Activated B cell treated with CpG ODN at 0.5 μM for 24 hours (primary cell): ENCODE measurements around the gene BMP2. TPM values are rescaled to one million over a fixed set of nuclear protein-coding genes. Genes with fewer than 3 reads are reported as not detected.

Source experiments
- ATAC-seq: fragments of 200-7000 bp; cut with Tn5 transposase; one replicate; pipeline ENCODE4 v1.10.0; 2021; ENCODE audit warnings: low read depth, mild to moderate bottlenecking, moderate library complexity
- CTCF ChIA-PET: fragments of 350-600 bp; sonication (Branson Sonifier 250); formaldehyde crosslinking; loops from one replicate; lab custom pipeline; 2021; ENCODE audit warnings: antibody characterized with exemption; lab: Charles Lee
- POLR2A ChIA-PET: fragments of 350-600 bp; sonication (Branson Sonifier 250); formaldehyde crosslinking; loops from one replicate; lab custom pipeline; 2021; ENCODE audit warnings: antibody characterized with exemption; lab: Charles Lee
- DNase-seq: peaks from one replicate; pipeline ENCODE4 v3.0.0; 2022
- H3K27ac Mint-ChIP-seq: one replicate; pipeline ENCODE4 v1.8.0; 2020; ENCODE audit warnings: mixed read lengths
- H3K27me3 Mint-ChIP-seq: one replicate; pipeline ENCODE4 v1.8.0; 2021; ENCODE audit warnings: mixed read lengths
- H3K36me3 Mint-ChIP-seq: one replicate; pipeline ENCODE4 v1.8.0; 2021; ENCODE audit warnings: low read depth, mixed read lengths
- H3K4me1 Mint-ChIP-seq: one replicate; pipeline ENCODE4 v1.8.0; 2021; ENCODE audit warnings: mixed read lengths
- H3K4me3 Mint-ChIP-seq: one replicate; pipeline ENCODE4 v1.8.0; 2020; ENCODE audit warnings: mild to moderate bottlenecking, mixed read lengths
- H3K9me3 Mint-ChIP-seq: one replicate; pipeline ENCODE4 v1.8.0; 2020; ENCODE audit warnings: mixed read lengths
- CTCF ChIP-seq: fragments of 200-600 bp; IDR thresholded peaks from one replicate; pipeline ENCODE4 v1.8.0; 2022; ENCODE audit warnings: antibody characterized with exemption, mild to moderate bottlenecking
- intact Hi-C: fragments of 100-400 bp; cut with micrococcal nuclease; formaldehyde crosslinking; loops from one replicate; pipeline ENCODE4 v1.15.1; 2024
- total RNA-seq: library from RNA; stranded (reverse); gene quantifications from 2 replicates; pipeline ENCODE4 v1.2.3, GENCODE V29; 2022

The BMP2 gene
- total RNA-seq, 1 donor from 2014 or later: not detected

DNA sequence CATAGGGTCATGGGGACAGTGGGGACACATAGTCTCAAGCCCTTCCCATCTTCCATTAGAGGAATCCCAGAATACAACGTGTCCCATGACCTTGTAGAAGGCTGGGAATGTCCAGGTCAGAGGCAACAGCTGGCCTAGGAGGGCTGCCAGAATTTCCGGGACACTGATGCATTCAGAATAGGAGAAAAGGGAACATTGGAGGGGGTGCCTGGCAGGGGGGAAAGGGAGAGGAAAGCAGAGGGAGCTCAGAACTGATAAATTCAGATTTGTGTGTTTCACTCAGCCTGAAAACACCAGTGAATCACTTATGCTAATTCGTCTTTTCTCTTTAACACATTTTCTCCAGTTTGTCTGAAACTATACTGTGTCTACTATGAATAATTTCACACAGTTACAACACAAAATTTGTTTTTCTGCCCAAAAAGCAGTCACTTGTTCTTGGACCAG is 35.5 kb upstream of the BMP2 start:
- no peak for DNase-seq
- Mint-ChIP-seq H3K4me3 (no peak overlapping the region), H3K4me1 (no peaks in the 10 kb centered on the region), H3K9me3 (no peaks in the 10 kb centered on the region), H3K36me3 (no peaks in the 10 kb centered on the region), H3K27ac (no peak overlapping the region), H3K27me3 (no peaks in the 10 kb centered on the region)
- no peak for TF ChIP-seq CTCF
- ChIA-PET CTCF (no interaction called here), POLR2A (no interaction called here)
- intact Hi-C loops: no loop called here
- no peak for ATAC-seq

DNA sequence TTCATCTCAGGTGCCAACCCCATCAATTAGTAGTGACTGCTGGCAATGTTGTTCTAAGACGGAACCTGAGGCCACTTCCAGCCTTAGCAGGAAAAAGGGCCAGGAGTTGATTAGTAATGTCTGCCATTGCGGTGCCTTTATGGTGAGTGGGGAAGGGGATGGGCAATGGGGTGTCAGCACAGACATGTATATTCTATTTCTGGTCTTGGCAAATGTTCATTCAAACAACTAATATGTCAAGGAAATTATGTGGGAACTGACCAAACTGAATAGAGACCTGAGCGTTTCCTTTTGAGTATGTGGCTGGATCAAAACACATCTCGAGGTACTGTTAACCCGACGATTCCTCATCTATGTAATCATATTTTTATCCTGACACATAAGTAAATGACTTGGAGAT is 34.6 kb upstream of the BMP2 start:
- ChIA-PET POLR2A (no interaction called here), CTCF (no interaction called here)
- H3K36me3 Mint-ChIP-seq: no peaks in the 10 kb centered on the region
- H3K27me3 Mint-ChIP-seq: no peaks in the 10 kb centered on the region
- no peaks in the 10 kb centered on the region for H3K4me1 Mint-ChIP-seq
- no peak overlapping the region for H3K27ac Mint-ChIP-seq
- ATAC-seq (no peak), DNase-seq (no peak)
- H3K4me3 Mint-ChIP-seq: no peak overlapping the region
- no peak for TF ChIP-seq CTCF
- no peaks in the 10 kb centered on the region for H3K9me3 Mint-ChIP-seq
- intact Hi-C loops: no loop called here

GRCh38 chr20:6733965-6734364 is 33.5 kb upstream of the BMP2 start:
- Mint-ChIP-seq H3K4me1 (no peaks in the 10 kb centered on the region), H3K27ac (no peak overlapping the region), H3K9me3 (no peaks in the 10 kb centered on the region), H3K4me3 (no peak overlapping the region), H3K36me3 (no peaks in the 10 kb centered on the region), H3K27me3 (no peaks in the 10 kb centered on the region)
- intact Hi-C loops: no loop called here
- TF ChIP-seq CTCF: no peak
- no peak for DNase-seq
- CTCF ChIA-PET: no interaction called here
- POLR2A ChIA-PET: no interaction called here
- no peak for ATAC-seq

GRCh38 chr20:6735942-6736845 is 31.3 kb upstream of the BMP2 start:
- no peak for TF ChIP-seq CTCF
- Mint-ChIP-seq H3K27me3 (no peaks in the 10 kb centered on the region), H3K9me3 (no peaks in the 10 kb centered on the region), H3K4me1 (no peaks in the 10 kb centered on the region), H3K27ac (no peak overlapping the region), H3K36me3 (no peaks in the 10 kb centered on the region), H3K4me3 (no peak overlapping the region)
- ChIA-PET POLR2A (no interaction called here), CTCF (no interaction called here)
- no peak for ATAC-seq
- DNase-seq: no peak
- intact Hi-C loops: no loop called here

DNA sequence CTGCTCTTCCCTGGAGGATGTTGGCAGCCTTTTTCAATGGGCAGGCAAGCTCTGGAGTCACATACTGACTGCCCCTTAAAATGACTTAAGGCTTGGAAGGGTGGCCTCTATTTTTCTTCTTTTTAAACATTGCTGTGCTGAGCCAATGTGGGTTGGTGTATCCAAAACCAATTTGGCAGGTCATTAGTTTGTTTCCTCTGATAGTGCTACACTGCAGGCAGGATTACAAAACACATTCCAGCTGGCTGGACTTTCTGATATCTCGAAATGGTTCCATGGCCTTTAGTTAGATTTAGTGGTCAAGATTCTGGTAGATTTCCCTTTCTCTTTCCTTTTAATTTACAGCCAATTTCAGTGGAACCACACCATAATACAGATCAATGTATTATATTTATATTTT is 28.1 kb upstream of the BMP2 start:
- DNase-seq: no peak
- no peak overlapping the region for H3K4me3 Mint-ChIP-seq
- intact Hi-C loops: no loop called here
- TF ChIP-seq CTCF: no peak
- no peak for ATAC-seq
- ChIA-PET POLR2A (no interaction called here), CTCF (no interaction called here)
- H3K9me3 Mint-ChIP-seq: no peaks in the 10 kb centered on the region
- H3K27me3 Mint-ChIP-seq: no peaks in the 10 kb centered on the region
- no peak overlapping the region for H3K27ac Mint-ChIP-seq
- no peaks in the 10 kb centered on the region for H3K4me1 Mint-ChIP-seq
- H3K36me3 Mint-ChIP-seq: no peaks in the 10 kb centered on the region
